GM18873 (cell line): Measurements from ENCODE around the gene TSC2.
"Not testable (repeated sequence)": the region's sequence is repeated elsewhere in the genome, so short reads cannot be mapped to it uniquely, and the experiment has no call there.

ENCODE experiments used
- ATAC-seq: cut with Tn5 transposase; IDR thresholded peaks from one replicate; pipeline ENCODE4 v1.9.1; 2021; ENCODE audit warnings: mild to moderate bottlenecking, moderate library complexity, moderate number of reproducible peaks; ENCODE audit not compliant: unreplicated experiment, low FRiP score

TSC2 gene

DNA sequence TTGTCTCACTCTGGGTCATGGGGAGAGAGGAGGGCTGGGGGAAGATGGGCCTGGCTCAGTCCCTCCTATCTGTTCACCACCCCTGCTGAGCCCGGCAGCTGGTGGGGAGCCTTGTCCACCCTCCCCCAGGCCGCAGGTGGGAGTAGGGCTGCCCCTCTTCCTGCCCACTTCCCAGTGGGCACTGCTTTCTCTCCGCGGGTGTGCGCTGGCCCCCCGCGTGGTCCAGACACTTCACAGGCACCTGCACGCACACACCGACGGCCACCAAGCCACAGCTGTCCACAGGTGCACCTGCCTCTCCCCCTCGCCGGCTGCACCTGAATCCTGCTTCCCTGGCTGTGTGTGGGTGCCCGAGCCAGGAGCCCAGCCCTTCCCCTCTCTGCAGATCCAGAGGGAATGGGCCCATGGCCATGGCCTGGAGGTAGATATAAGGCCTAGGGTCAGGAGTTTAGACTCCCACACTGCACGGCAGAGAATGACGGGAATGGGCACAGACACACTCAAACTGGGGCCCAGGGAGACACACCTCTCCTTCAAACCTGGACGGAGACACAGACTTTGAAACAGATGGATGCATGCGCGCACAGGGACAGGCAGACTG lies 19.1 kb upstream of the TSC2 start:
- ATAC-seq, result no peak

DNA sequence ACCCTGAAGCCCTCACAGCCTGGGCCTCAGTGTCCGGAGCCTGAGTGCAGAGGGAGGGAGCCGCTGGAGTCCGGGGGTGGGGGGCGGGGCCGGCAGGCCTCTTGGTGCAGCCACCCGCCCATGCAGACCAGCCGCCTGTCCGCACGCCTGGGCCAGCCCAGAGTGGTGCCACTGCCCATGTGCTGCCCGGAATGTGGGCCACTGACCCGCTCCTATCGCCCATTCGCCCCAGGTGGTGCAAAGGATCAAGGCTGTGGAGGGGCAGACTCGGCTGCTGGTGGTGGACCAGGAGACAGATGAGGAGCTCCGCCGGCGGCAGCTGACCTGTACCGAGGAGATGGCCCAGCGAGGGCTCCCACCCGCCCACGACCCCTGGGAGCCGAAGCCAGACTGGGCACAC lies 18.4 kb upstream of the TSC2 start:
- ATAC-seq, result no peak

GRCh38 chr16:2030036-2030435 lies 17.7 kb upstream of the TSC2 start:
- no peak for ATAC-seq

- no peak for ATAC-seq
Measured at GRCh38 chr16:2031081-2031577, 16.7 kb upstream of the TSC2 start.

DNA sequence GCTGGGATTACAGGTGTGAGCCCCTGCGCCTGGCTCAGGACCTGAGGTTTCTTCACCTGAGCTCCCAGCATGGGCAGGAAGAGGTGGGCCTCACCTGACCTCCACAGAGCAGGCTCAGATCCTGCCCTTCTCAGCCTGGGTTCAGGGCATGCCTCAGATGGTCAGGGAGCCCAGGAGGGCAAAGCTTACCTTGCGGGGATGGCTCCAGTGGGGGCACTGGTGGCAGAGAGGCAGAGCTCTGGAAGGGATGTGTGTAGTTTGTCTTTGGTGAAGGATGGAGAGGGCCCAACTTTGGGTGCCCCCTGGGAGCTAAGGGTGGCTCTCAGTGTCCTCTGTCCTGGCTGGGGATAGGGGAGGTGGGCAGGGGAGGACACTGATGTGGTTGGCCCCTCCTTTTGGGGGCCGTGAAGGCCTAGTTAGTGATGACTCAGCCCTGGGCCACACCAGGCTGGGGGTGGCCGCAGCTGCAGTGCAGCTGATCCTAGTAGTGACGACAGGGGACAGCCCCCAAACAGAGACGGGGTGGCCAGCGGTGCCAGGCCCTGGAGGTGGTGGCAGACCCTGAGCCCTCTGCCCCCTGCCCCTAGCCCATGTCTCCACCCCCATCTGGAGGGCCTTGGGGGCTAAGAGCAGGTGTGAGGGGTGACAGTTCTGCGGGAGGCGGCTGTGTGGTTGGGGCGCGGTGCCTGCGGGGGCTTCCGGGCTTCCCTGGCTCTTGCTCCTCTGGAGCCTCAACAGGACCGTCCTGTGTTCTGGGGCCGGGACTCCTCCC lies 15.3 kb upstream of the TSC2 start:
- no peak for ATAC-seq

DNA sequence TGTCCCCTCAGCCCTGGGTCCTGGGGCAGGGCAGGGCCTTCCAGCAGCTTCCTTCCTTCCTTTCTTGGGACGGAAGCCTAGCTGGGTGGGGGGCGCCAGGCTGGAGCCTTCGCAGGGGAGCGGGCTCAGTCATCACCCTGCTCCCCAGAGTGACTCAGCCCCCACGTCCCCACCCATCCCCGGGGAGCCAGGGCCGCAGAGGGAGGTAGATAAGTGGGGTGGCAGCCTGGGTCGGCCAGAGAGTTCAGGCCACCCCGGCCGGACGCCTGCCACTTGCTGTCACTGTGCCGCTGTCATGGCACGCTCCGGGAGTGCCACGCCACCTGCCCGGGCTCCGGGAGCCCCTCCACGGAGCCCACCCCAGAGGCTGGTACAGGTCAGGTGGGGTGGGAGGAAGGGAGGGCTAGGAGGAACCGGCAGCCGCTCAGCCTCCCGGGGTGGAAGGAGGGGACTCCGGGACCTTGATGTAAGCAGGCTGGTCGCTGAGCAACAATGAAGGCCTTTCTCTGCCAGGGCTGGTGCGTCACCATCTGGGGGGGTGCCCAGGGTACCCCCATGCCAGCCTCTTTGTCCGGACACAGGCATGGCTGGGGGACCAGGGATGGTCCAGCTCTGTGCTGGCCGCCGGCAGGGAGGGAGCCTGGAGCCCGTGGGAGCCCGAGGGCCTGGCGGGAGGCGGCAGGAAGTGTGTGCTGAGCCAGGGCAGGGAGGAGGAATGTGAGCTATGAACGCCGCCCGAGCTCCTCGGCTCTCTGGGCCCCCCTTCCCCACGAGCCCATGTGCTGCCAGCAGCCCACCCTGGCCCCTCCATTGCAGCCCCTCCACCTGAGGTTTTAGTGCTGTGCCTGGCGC lies 14.5 kb upstream of the TSC2 start:
- no peak for ATAC-seq

DNA sequence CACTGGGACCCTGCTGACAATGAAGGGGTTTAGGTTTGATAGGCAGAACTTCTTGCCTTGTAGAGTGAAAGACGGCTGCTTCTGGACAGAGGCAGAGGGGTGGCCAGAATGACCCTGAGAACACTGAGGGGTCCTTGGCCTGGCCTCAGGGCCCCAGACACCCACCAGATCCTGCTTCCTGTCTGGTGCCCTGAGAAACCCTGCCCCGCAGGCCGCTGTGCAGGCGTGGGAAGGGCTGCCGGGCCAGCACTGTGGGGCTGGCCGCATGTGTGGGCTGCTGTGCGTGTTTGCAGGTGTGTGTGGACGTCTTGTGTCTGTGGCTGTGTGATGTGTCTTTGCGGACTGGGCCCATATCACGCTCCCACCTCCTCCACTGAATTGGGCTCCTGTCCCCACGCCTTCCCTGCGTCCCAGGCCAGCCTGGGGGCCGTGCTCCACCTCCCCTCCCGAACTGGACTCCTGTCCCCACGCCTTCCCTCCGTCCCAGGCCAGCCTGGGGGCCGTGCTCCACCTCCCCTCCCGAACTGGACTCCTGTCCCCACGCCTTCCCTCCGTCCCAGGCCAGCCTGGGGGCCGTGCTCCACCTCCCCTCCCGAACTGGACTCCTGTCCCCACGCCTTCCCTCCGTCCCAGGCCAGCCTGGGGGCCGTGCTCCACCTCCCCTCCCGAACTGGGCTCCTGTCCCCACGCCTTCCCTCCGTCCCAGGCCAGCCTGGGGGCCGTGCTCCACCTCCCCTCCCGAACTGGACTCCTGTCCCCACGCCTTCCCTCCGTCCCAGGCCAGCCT lies 13.7 kb upstream of the TSC2 start:
- not testable (repeated sequence) for ATAC-seq

DNA sequence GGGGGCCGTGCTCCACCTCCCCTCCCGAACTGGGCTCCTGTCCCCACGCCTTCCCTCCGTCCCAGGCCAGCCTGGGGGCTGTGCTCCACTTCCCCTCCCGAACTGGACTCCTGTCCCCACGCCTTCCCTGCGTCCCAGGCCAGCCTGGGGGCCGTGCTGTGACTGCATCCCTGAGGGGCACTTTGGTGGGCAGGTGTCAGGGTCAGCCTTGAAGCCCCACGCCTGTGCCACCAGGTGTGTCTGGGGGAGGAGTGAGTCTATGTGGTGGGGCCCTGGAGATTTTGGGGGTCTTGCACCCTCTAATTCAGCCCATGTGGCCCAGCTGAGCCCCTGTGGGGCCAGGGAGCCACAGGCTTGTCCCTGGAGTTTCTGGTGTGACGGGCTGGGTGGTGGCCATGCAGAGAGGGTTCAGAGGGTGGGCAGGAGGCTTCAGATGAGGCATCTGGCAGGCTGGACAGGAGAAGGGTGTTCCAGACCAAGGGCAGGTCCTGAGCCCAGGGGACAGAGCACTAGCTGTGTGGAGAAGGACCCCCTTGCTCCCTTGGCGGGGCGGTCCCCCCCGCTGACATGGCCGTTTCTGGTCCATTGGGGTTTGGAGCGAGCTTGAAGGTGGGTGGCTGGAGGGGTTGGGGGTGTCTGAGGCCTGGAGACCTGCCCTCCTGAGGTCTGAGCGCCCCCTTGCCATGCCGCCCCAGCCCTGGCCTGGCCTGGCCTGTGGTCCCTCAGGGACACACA lies 12.9 kb upstream of the TSC2 start:
- ATAC-seq, result no peak

DNA sequence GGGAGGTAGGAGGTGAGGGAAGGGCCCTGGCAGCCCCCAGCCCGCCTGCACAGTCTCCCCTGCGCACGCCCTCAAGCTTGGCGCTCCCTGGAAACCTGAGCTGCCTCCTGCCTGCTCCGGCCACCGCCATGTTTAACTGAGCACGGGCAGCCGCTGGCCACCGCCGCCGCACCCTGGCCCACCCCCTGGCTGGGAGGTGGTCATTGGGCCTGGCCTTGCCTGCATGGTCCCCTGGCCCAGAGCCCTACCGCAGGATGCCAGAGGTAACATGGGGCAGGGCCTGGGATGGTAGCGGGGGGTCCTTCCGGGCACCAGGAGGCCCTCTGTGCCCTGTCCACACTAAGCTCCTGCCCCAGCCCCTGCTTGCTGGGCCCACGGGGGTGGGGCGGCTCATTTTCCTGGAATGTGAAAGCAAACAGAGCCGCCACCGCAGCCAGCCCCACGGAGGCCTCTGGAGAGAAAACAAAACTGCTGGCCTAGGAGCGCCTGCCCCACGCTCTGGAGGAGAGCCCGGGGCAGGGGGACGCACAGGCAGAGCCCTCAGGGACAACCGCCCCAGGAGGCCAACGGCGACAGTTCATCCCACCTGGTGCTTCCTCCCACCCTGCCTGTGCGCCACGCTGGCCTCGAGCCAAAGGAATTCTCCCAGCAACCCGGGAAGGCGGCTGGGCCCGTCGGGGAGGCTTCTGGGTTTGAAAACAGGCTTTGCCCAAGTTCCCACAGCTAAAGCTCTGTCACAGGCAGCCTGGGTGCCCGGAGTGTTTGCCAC lies 12.2 kb upstream of the TSC2 start:
- no peak for ATAC-seq

DNA sequence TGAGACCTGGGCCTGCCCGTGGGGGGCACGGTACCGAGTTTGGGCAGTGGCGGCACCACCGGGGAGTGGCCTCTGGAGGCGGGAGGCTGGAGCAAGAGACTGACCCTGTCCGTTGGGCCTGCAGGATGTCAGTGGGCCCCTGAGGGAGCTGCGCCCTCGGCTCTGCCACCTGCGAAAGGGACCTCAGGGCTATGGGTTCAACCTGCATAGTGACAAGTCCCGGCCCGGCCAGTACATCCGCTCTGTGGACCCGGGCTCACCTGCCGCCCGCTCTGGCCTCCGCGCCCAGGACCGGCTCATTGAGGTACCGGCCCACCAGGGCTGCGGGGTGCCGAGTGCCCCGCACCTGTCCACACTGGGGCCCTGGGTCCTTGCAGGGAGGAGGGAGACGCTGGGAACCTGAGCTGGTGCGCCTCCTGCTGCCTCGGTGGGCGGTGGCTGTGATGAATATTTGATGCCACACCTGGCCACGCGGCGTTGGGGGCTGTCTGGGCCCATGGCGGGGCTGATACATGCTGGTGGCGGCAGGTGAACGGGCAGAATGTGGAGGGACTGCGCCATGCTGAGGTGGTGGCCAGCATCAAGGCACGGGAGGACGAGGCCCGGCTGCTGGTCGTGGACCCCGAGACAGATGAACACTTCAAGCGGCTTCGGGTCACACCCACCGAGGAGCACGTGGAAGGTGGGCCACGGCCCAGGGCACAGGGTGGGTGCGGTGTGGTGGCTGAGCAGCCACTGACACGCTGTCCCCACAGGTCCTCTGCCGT lies 11.4 kb upstream of the TSC2 start:
- no peak for ATAC-seq

DNA sequence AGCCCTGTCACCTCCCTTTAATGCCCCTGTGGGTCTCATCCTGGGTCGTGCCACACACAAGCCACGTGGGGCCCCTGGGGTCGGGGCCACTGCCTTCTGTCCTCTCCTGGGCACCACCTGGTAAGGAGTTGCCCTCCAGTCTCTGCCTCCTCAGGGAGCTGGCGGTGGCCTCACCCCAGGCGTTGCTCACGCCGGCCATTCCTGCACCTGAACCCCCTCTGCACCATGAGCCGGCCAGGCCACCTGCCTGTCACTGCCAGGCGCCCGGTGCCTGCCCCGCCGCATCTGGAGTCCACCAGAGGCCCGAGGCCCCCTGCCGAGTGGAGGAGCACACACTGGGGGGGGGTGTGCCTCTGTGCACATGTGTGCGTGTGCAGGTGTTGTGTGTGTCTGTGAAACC lies 10.7 kb upstream of the TSC2 start:
- ATAC-seq, result no peak

DNA sequence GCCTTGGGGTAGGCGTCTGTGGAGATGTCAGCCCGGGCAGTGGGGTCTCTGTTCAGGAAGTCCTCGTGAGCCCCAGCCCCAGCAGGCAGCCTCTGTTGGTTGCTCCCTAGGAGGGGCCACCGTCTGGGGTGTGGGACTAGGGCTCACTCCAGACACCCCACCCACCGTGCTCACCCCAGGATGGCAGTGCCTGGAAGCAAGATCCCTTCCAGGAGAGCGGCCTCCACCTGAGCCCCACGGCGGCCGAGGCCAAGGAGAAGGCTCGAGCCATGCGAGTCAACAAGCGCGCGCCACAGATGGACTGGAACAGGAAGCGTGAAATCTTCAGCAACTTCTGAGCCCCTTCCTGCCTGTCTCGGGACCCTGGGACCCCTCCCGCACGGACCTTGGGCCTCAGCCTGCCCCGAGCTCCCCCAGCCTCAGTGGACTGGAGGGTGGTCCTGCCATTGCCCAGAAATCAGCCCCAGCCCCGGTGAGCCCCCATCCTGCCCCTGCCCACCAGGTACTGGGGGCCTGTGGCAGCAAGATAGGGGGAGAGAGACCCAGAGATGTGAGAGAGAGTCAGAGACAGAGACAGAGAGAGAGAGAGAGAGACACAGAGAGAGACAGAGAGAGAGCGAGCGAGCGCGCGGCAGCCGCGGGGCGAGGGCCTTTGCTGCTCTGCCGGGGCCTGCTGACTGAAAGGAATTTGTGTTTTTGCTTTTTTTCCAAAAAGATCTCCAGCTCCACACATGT lies 10.0 kb upstream of the TSC2 start:
- ATAC-seq, result no peak

- ATAC-seq, result no peak
Measured at GRCh38 chr16:2038382-2039231, 9.2 kb upstream of the TSC2 start.

DNA sequence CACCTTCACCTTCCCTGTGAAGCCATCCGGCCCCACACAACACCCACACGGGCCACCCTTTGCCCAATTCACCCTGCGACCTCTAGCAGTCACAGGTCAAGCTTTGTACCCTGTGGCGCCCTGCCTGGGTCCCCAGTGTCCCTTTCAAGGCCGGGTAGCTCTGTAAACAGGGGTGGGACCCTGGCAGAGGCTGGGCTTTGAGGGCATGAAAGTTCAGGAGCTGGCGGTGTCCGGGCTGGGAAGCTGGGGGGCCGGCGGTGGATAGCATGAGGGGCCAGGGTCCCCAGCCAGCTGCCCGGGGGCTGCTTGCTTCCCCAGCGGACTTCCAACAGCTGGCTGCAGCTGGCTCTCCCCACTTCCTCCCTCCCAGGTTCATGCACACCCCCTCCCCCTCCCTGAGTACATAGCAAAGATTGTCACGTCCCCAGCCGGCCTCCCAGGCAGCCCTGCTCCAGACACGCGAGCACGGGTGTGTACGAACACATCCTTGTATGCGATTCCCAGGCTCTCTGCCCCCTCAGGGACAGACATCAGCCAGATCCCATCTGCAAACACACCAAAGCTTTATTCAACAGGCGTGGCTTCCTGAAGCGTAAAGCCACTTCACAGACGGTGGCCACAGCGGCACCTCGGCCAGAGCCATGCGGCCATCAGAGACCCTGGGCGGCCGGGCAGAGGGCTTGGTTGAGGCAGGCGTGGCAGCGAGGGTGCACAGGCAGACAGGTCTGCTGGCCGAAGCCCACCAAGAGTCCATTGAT lies 8.3 kb upstream of the TSC2 start:
- no peak for ATAC-seq

- ATAC-seq, result no peak
Measured at GRCh38 chr16:2040041-2040786, 7.6 kb upstream of the TSC2 start.
